ENCODE measurements around the gene CHST6.
A peak's percentile ranks its signal among the peaks of the same experiment; 100 is the strongest.

CHST6 gene

GRCh38 chr16:75455677-75456076, 39.6 kb downstream of the CHST6 start:
- TF ChIP-seq CTCF (IDR thresholded peaks at IDR 0.05; ENCODE audit: insufficient read depth, low read depth, low read length, missing control alignments) = no peak
- no peak overlapping the region for H3K4me3 ChIP-seq (ENCODE audit: low read length)
- DNase-seq (ENCODE audit: low read depth) = no peak

- no peak overlapping the region for H3K4me3 ChIP-seq (ENCODE audit: low read length)
- TF ChIP-seq CTCF (IDR thresholded peaks at IDR 0.05; ENCODE audit: insufficient read depth, low read depth, low read length, missing control alignments) = no peak
- no peak for DNase-seq (ENCODE audit: low read depth)
Measured at GRCh38 chr16:75452464-75453190, 42.6 kb downstream of the CHST6 start.

GRCh38 chr16:75446416-75446815, 48.8 kb downstream of the CHST6 start:
- H3K4me3 ChIP-seq (ENCODE audit: low read length) = no peak overlapping the region
- DNase-seq (ENCODE audit: low read depth) = no peak
- TF ChIP-seq CTCF (IDR thresholded peaks at IDR 0.05; ENCODE audit: insufficient read depth, low read depth, low read length, missing control alignments) = no peak

GRCh38 chr16:75445298-75445697, 49.9 kb downstream of the CHST6 start:
- H3K4me3 ChIP-seq (ENCODE audit: low read length) = no peak overlapping the region
- no peak for DNase-seq (ENCODE audit: low read depth)
- TF ChIP-seq CTCF (IDR thresholded peaks at IDR 0.05; ENCODE audit: insufficient read depth, low read depth, low read length, missing control alignments) = no peak

DNA sequence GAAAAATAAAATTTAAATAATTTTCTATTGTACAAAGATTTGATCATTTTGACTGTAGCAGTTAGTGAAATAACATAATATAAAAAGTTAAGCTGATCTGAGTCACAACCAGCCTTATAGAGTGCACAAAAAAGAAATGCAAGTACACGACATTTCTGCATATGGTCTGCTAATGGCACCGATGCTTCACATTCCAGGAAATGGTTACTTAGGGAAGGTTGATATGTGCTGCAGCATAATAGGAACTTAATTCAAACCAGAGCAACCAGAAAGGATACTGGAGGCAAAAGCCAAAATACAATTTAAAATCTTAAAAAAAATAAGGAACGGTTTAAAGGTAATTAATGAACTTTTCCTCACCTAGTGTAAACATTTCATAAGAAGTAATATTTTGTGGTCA, 51.9 kb downstream of the CHST6 start:
- TF ChIP-seq CTCF (IDR thresholded peaks at IDR 0.05; ENCODE audit: insufficient read depth, low read depth, low read length, missing control alignments) = no peak
- no peak for DNase-seq (ENCODE audit: low read depth)
- H3K4me3 ChIP-seq (ENCODE audit: low read length) = no peak overlapping the region

DNA sequence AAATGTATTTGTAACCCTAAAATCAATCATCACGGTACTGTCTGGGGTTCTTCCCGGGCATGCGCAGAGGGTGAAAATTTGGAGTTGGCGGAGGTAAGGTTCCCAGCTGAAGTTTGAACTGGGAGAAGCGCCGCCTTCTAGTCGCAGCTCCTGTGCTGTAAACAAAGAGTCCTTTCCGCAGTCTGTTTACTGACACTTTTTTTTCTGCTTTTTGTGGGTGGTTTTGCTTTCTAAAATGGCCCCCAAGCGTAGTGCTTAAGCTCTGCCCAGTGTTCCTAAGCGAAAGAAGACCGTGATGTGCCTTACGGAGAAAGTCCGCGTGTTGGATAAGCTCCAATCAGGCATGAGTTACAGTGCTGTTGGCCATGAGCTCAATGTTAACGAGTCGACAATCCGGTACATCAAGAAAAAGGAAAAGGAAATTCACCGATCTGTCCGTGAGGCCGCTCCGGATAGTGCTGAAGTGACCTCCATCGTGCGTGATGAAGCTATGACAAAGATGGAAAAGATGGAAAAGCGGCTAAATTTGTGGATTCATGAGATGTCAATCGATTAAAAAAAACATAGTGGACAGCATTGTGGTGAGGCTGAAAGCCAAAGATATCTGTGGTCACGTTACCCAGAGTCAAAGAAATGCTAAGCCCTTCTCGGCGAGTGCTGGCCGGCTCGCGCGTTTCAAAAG, 61.4 kb downstream of the CHST6 start:
- peak overlapping the region; percentile 91 for H3K4me3 ChIP-seq (ENCODE audit: low read length)
- TF ChIP-seq CTCF (IDR thresholded peaks at IDR 0.05; ENCODE audit: insufficient read depth, low read depth, low read length, missing control alignments) = no peak
- peak; percentile 95 for DNase-seq (ENCODE audit: low read depth)
